Large intestine (tissue), 12 donors: ENCODE data around the gene RPP21. TPM values are rescaled to one million over a fixed set of nuclear protein-coding genes. Genes with fewer than 3 reads are reported as not detected.

Experiments used
- DNase-seq, 2 donors: peaks; one replicate each; pipeline versions ENCODE4 v3.0.0 to v3.0.0-alpha.2; 2013
- H3K27ac ChIP-seq: one replicate; pipeline ENCODE4 v1.5.1; 2013; ENCODE audit warnings: low read length
- H3K27me3 ChIP-seq: 2 replicates; pipeline ENCODE4 v1.6.1; 2013; ENCODE audit warnings: low read length; ENCODE audit not compliant: control insufficient read depth, insufficient read depth
- H3K36me3 ChIP-seq: 2 replicates; pipeline ENCODE4 v1.6.1; 2013; ENCODE audit warnings: low read length; ENCODE audit not compliant: control insufficient read depth, insufficient read depth
- H3K4me1 ChIP-seq: one replicate; pipeline ENCODE4 v1.6.1; 2013; ENCODE audit warnings: low read length; ENCODE audit not compliant: control insufficient read depth, insufficient read depth
- H3K4me3 ChIP-seq: one replicate; pipeline ENCODE4 v1.5.1; 2013; ENCODE audit warnings: low read length
- H3K9me3 ChIP-seq: one replicate; pipeline ENCODE4 v1.6.1; 2013; ENCODE audit warnings: mild to moderate bottlenecking, low read depth, low read length, moderate library complexity; ENCODE audit not compliant: control insufficient read depth
- WGBS: methylation state at CpG from one replicate; pipeline ENCODE4 v1.1.5; 2013; ENCODE audit warnings: low lambda C conversion rate; ENCODE audit not compliant: insufficient coverage; 5-methylcytosine and 5-hydroxymethylcytosine counted together
- long read RNA-seq, 11 donors: transcript quantifications; one replicate each; lab custom pipeline, GENCODE V29; 2026
- polyA plus RNA-seq: library from polyadenylated mRNA; unstranded; fragments of 120-200 nt; gene quantifications from one replicate; pipeline ENCODE4 v1.2.1, GENCODE V29; 2013

RPP21 gene
- 64.7 TPM for polyA plus RNA-seq
- long read RNA-seq, donor 1, transcript RPP21-224 (5 exons, 525 nt): major isoform, 16 of 24 reads
- long read RNA-seq, donor 1, transcript RPP21-221 (4 exons, 594 nt): minor isoform, 8 of 24 reads
- long read RNA-seq, donor 1, partial matches to known transcripts: 0 of 24 reads
- long read RNA-seq, donor 1, other reads (novel, unspliced or antisense): 0 of 24 reads
- long read RNA-seq, donor 2, transcript RPP21-224 (5 exons, 525 nt): major isoform, 27 of 56 reads
- long read RNA-seq, donor 2, transcript RPP21-221 (4 exons, 594 nt): minor isoform, 14 of 56 reads
- long read RNA-seq, donor 2, partial matches to known transcripts: 11 of 56 reads
- long read RNA-seq, donor 2, other reads (novel, unspliced or antisense): 0 of 56 reads
- long read RNA-seq, donor 3, transcript RPP21-224 (5 exons, 525 nt): major isoform, 48 of 89 reads
- long read RNA-seq, donor 3, transcript RPP21-221 (4 exons, 594 nt): minor isoform, 20 of 89 reads
- long read RNA-seq, donor 3, partial matches to known transcripts: 15 of 89 reads
- long read RNA-seq, donor 3, other reads (novel, unspliced or antisense): 0 of 89 reads
- long read RNA-seq, donor 4, transcript RPP21-224 (5 exons, 525 nt): major isoform, 6 of 10 reads
- long read RNA-seq, donor 4, partial matches to known transcripts: 0 of 10 reads
- long read RNA-seq, donor 4, other reads (novel, unspliced or antisense): 0 of 10 reads
- long read RNA-seq, donor 5, transcript RPP21-224 (5 exons, 525 nt): major isoform, 24 of 34 reads
- long read RNA-seq, donor 5, transcript RPP21-221 (4 exons, 594 nt): minor isoform, 8 of 34 reads
- long read RNA-seq, donor 5, partial matches to known transcripts: 0 of 34 reads
- long read RNA-seq, donor 5, other reads (novel, unspliced or antisense): 0 of 34 reads
- long read RNA-seq, donor 6, transcript RPP21-224 (5 exons, 525 nt): major isoform, 26 of 40 reads
- long read RNA-seq, donor 6, transcript RPP21-226 (4 exons, 621 nt): minor isoform, 5 of 40 reads
- long read RNA-seq, donor 6, transcript RPP21-221 (4 exons, 594 nt): minor isoform, 8 of 40 reads
- long read RNA-seq, donor 6, partial matches to known transcripts: 0 of 40 reads
- long read RNA-seq, donor 6, other reads (novel, unspliced or antisense): 0 of 40 reads
- long read RNA-seq, donor 7, transcript RPP21-224 (5 exons, 525 nt): major isoform, 21 of 27 reads
- long read RNA-seq, donor 7, partial matches to known transcripts: 0 of 27 reads
- long read RNA-seq, donor 7, other reads (novel, unspliced or antisense): 0 of 27 reads
- long read RNA-seq, donor 8, transcript RPP21-224 (5 exons, 525 nt): major isoform, 58 of 94 reads
- long read RNA-seq, donor 8, transcript RPP21-223 (5 exons, 522 nt): minor isoform, 6 of 94 reads
- long read RNA-seq, donor 8, transcript RPP21-221 (4 exons, 594 nt): minor isoform, 19 of 94 reads
- long read RNA-seq, donor 8, partial matches to known transcripts: 9 of 94 reads
- long read RNA-seq, donor 8, other reads (novel, unspliced or antisense): 0 of 94 reads
- long read RNA-seq, donor 9, transcript RPP21-224 (5 exons, 525 nt): major isoform, 47 of 66 reads
- long read RNA-seq, donor 9, transcript RPP21-221 (4 exons, 594 nt): minor isoform, 16 of 66 reads
- long read RNA-seq, donor 9, partial matches to known transcripts: 0 of 66 reads
- long read RNA-seq, donor 9, other reads (novel, unspliced or antisense): 0 of 66 reads
- long read RNA-seq, donor 10, transcript RPP21-224 (5 exons, 525 nt): major isoform, 39 of 64 reads
- long read RNA-seq, donor 10, transcript RPP21-223 (5 exons, 522 nt): minor isoform, 5 of 64 reads
- long read RNA-seq, donor 10, transcript RPP21-221 (4 exons, 594 nt): minor isoform, 11 of 64 reads
- long read RNA-seq, donor 10, partial matches to known transcripts: 7 of 64 reads
- long read RNA-seq, donor 10, other reads (novel, unspliced or antisense): 0 of 64 reads
- long read RNA-seq, donor 11, transcript RPP21-224 (5 exons, 525 nt): major isoform, 21 of 35 reads
- long read RNA-seq, donor 11, partial matches to known transcripts: 0 of 35 reads
- long read RNA-seq, donor 11, other reads (novel, unspliced or antisense): 0 of 35 reads

DNA sequence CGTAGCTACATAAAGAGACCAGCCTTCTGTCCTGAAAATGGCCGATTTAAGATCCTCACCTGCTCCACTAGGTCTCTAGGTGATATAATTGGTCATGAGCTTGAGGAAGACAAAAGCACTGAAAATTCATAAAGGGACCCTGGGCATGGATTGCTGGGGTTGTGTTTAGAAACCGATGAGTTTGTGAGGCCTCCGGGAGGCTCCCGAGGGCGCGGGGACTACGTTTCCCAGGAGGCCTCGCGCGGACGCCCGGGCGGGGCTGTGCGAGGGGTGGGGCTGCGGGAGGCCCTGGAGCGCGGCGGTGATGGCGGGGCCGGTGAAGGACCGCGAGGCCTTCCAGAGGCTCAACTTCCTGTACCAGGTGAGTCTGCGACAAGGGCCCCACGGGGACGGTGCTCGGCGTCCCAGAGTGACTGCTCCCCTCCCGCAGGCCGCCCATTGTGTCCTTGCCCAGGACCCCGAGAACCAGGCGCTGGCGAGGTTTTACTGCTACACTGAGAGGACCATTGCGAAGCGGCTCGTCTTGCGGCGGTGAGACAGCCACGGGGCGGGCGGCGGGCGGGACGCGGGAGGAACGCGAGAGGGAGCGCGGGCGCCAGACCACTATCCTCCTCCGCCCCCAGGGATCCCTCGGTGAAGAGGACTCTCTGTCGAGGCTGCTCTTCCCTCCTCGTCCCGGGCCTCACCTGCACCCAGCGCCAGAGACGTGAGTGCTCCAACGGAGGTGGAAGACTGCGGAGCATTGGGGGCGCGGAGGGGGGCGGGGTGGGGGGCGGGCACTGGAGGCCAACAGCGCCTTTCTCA, at the start of gene RPP21:
Gene RPP21 (plus strand): TSS at position 289 of the 804 bp plus-strand sequence. CDS start 16 bp downstream, at position 305.
- Histone ChIP-seq H3K27ac (peak within 1 kb of the TSS; percentile 87), H3K4me1 (no peaks in the 10 kb centered on the region), H3K27me3 (no peaks in the 10 kb centered on the region), H3K36me3 (peaks cover 27% of the 10 kb centered on the region), H3K4me3 (peak within 1 kb of the TSS; percentile 95), H3K9me3 (no peaks in the 10 kb centered on the region)
- peak; percentile 78 to 93 for DNase-seq
- no CpG with 5 or more reads among the region's 64 CpGs for WGBS

DNA sequence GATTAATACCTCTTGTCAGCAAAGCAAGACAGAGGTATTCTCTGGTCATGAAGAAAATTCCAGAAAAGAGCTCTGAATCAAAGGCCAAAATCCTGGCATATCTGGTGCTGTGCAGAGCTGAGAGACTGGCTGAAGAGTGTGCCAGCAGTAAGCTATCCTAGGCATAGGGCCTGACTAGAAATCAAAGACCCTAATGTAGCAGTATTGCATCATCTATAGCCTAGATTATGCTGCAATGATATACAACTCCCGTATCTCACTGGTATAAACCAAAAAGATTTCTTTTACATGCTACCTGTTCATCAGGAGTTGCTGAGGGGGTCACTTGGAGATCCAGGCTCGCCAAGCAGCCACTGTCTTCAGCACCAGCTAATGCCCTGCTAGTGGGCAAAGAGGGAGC, 49.1 kb upstream of the RPP21 start:
- Histone ChIP-seq H3K27me3 (no peaks in the 10 kb centered on the region), H3K27ac (no peak overlapping the region), H3K4me1 (no peaks in the 10 kb centered on the region), H3K4me3 (no peak overlapping the region), H3K9me3 (peaks cover 9% of the 10 kb centered on the region), H3K36me3 (peaks cover 29% of the 10 kb centered on the region)
- no CpG with 5 or more reads among the region's 2 CpGs for WGBS
- no peak for DNase-seq

DNA sequence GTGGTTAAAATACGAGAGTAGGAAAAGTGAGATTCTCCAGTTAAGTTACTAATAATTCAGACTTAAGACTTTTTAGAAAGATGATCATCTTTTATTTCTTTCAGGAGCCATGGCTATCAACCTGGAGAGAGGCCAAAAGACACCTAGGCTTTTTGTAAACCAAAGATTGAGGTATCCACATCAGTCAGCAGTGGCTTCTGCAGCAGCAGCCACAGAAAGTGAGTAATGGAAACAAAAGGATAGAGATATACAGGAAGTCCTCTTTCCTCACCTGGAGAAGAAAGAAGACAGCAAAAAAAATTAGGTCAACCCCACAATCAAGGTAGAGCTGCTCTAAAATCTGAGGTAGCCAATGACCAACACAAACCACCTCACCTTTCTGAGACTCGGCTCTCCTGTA, 41.0 kb upstream of the RPP21 start:
- no peak for DNase-seq
- Histone ChIP-seq H3K36me3 (peaks cover 23% of the 10 kb centered on the region), H3K27ac (no peak overlapping the region), H3K27me3 (no peaks in the 10 kb centered on the region), H3K4me1 (no peaks in the 10 kb centered on the region), H3K4me3 (no peak overlapping the region), H3K9me3 (peaks cover 12% of the 10 kb centered on the region)
- WGBS: 100% methylated on average over 1 of the region's 2 CpGs

DNA sequence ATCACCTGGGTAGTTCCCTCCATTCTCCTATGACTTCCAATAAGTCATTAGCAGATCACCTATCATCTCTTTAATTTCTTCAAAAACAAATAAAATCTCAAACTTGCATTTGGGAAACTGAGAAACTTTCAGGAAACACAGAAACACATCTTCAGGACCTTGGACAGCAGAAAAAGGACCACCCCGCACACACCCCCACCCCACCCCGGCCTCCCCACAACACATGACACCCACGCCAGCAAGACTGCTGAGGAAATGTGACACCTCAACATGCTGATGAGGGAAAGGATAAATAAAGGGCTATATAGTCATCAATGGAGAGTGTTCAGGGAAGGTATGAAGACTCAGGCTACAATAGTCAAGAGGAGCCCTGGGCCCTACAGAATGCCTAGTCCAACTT, 33.9 kb upstream of the RPP21 start:
- DNase-seq: no peak
- H3K27ac ChIP-seq: peak overlapping the region; percentile 34
- H3K9me3 ChIP-seq: no peaks in the 10 kb centered on the region
- WGBS: no CpG with 5 or more reads among the region's 3 CpGs
- H3K4me3 ChIP-seq: no peak overlapping the region
- H3K27me3 ChIP-seq: no peaks in the 10 kb centered on the region
- H3K4me1 ChIP-seq: peaks cover 11% of the 10 kb centered on the region
- peaks cover 28% of the 10 kb centered on the region for H3K36me3 ChIP-seq

DNA sequence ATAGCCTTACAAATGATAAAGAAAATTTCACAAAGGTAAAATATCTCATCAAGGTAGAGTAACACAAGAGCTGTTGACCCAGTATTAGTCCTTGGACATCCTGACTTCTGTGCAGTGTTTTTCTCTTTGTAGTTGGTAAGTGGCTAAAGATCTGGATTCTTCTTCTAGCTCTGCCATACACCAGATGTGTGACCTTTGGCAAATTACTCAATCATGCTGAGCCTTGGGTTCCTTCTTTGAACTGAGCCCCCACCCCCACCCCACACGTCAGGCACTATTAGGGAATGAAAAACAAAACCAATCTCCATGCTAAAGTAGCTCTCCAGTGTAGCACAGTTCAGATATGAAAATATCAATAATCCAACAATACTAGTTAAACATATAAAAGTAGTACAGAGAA, 33.3 kb upstream of the RPP21 start:
- WGBS: no CpG with 5 or more reads among the region's 1 CpG
- peaks cover 23% of the 10 kb centered on the region for H3K36me3 ChIP-seq

DNA sequence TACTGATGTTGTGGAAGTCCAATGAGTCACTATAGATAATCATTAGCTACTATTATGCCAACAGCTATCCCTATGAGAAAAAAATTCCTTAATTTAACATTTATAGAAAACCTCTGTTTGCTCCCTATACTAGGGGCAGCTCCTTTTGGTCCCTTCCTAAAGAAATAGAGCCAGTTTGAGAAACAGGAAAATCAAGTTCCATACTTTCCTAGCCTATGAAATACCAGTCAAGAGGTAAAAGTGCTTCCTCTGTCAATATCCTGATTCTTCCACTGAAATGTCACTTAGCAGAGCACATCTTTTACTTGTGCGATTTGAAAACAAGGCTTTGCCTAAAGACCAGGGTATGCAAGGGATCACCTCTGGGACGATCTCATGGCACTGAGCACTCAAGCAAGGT, 32.7 kb upstream of the RPP21 start:
- Histone ChIP-seq H3K4me1 (peaks cover 12% of the 10 kb centered on the region), H3K36me3 (peaks cover 22% of the 10 kb centered on the region), H3K9me3 (no peaks in the 10 kb centered on the region), H3K27me3 (no peaks in the 10 kb centered on the region), H3K27ac (peak overlapping the region; percentile 46), H3K4me3 (no peak overlapping the region)
- no CpG with 5 or more reads among the region's 2 CpGs for WGBS
- DNase-seq: no peak

More for the DNA sequence above, 33.3 kb upstream of the RPP21 start:
- H3K27me3 ChIP-seq: no peaks in the 10 kb centered on the region
- H3K4me1 ChIP-seq: peaks cover 11% of the 10 kb centered on the region
- H3K9me3 ChIP-seq: no peaks in the 10 kb centered on the region
- H3K4me3 ChIP-seq: no peak overlapping the region
- peak; percentile 47 to 67 for DNase-seq
- peak overlapping the region; percentile 46 for H3K27ac ChIP-seq

DNA sequence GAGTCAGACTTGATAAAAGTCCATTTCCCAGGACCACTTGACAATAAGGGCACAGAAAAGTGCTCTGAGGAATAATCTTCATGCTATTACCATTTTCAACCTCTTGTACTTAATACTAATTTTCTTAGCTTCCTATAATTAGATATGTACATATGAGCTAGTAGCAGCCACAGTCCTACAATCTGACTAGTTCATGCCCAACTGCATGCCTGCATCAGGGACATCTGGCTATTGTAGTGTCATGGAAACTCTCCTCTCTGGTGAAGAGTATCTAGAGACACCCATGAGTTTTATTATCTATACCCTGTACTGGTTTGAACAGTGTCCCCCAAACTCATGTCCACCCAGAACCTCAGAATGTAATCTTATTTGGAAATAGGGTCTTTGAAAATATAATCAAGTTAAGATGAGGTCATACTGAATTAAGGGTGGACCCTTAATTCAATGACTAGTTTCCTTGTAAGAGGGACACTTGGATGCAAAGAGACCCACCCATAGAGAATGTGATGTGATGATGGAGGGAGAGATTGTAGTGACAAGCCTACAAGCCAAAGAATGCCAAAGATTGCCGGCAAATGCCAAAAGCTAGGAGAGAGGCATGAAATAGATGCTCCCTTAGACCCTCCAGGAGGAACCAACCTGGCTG, 32.2 kb upstream of the RPP21 start:
- Histone ChIP-seq H3K27ac (no peak overlapping the region), H3K9me3 (no peaks in the 10 kb centered on the region), H3K4me3 (no peak overlapping the region), H3K27me3 (no peaks in the 10 kb centered on the region), H3K36me3 (peaks cover 21% of the 10 kb centered on the region), H3K4me1 (peaks cover 17% of the 10 kb centered on the region)
- 100% methylated on average over 1 of the region's 1 CpG for WGBS
- no peak for DNase-seq

DNA sequence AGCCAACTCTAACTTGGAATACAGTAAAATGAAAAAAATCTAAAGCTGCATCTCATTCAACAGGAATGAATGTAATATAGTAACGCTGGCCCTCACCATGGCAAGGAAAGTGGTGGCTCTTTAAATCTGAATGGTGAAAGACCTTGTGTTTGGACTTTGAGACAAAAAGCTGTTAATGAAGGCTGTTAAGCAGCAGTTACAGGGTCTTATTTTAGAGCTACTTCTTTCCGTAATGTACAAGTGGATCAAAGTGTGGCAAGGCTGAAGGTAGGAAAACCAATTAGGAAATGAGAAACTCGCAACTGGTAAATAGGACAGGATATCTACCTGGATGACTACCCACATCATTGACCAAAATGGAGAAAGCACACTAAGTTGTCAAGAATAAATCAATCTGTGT, 29.8 kb upstream of the RPP21 start:
- WGBS: no CpG with 5 or more reads among the region's 3 CpGs
- Histone ChIP-seq H3K9me3 (no peaks in the 10 kb centered on the region), H3K4me3 (no peak overlapping the region), H3K27me3 (no peaks in the 10 kb centered on the region), H3K36me3 (peaks cover 21% of the 10 kb centered on the region), H3K27ac (no peak overlapping the region), H3K4me1 (peaks cover 17% of the 10 kb centered on the region)
- DNase-seq: peak; percentile 10 to 60
